Measurements from ENCODE around the gene JOSD1. TPM values are rescaled to one million over a fixed set of nuclear protein-coding genes. Genes with fewer than 3 reads are reported as not detected.

JOSD1 gene
- polyA plus RNA-seq, 1 donor: 30.9 TPM

DNA sequence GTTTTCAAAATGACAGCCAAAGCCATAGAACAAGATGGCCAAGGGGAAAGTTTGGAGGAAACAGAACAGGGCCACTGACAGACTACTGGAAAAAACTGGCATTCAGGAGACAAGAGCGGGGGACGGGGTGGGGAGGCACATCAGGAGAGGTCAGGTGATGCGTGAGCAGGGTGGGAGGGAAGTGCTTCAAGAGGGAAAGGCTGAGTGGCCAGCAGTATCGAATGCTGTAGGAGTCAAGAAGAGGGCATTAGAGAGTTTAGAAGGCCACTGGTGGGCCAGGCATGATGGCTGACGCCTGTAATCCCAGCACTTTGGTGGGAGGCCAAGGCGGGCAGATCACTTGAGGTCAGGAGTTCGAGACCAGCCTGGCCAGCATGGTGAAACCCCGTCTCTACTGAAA is 13.2 kb upstream of the JOSD1 start:
- no peak for DNase-seq (ENCODE audit: low read depth)

DNA sequence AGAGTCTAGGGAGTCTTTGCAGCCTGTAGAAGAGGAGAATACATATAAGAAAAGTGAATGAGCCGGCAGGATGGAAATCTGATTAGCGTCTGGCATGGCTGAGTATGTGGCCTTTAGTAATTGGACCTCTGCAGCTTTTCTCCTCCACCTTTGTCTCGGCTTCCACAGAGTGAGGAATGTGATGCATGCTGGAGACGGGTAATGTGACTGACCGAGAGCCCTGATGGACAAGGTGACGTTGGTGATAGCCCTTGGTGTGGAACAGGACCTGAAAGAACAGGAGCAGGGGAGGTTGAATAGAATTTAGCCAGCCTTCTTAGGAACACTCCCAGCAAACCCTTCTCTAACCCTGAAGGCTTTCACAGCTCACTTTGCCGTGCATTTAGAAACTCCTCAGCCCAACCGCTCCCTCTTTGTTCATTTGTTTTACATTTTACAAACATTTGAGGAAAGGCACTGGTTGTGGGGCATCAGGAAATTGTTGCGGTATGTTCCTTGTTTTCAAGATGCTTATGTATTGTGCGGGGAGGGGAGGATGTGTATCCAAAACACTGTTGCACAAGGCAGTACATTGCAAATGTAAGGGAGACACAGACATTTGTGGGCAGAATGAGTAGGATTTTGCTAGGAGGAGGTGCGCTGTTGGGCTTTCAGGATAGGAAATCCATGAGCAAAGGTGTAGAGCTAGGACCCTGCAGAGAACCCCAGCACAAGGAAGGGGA is 11.9 kb upstream of the JOSD1 start:
- no peak for DNase-seq (ENCODE audit: low read depth)

DNA sequence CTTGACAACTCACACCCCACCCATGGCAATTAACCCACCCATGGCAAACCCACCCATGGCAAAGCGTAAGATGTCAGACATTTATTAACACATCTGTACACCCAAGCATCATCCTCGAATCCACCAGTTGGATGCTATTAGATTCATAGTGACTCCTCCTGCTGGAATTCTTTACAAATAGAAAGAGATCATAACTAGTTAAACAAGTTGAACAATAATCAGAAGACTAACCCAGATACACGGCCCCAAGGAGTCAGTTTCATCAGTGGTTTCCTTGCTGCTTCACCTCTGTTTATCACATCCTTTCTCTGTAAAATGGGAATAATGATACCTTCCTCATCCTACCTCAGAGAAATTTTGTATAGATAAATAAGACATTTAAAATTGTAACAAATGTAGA is 10.1 kb upstream of the JOSD1 start:
- DNase-seq (ENCODE audit: low read depth): no peak

DNA sequence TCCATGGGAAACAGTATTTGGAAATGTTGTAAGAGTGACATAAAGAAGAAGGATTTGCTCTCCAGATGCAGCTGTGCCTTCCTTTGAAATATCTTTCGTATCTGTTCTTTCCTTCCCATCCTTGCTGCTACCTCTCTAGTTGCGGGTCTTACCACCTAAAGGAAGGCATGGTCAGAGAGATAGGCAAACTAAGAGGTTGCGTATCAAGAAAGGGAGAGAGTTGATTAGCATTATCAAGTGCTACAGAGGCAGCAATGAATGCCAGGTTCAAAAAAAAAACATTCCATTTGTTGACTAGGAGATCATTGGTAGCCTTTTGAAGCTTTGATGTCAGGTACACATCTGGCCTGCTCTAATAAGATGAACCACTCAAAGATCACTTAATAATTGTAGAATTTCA is 9.6 kb upstream of the JOSD1 start:
- DNase-seq (ENCODE audit: low read depth): no peak

DNA sequence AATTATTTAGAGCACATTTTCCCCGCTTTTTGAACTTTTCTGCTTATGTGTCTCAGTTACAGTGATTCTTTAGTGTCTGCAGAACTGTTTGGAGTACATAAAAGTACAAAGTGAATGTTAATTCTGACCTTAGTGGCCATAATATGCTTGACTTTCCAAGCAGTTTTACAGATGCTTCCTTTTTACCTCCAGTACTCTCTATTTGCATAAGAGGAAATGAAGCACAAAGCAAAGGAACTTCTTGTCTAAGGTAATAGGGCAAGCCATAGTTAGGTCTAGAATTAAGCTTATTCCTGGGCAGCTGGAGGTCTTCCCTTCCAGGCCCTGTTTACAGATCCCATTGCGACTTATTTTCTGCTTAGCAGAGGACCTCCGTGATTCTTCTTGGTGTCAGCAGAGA is 8.6 kb upstream of the JOSD1 start:
- no peak for DNase-seq (ENCODE audit: low read depth)

DNA sequence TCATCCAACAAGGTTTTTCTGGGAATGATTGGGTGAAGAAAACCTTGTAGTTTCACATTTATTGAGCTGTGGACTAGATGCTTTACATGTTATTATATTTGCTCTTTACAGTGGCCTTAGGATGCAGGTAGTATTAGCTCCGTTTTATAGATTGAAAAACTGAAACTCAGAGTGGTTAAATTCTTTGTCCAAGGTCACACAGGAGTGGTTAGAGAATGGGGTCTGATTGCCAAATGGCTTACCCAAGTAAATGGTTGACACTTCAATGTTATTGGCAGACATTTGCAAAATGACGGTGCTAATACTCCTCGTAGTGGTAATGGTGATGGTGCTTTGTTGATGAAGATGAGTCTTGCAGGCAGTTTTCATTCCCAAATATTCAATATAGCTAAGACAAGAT is 7.2 kb upstream of the JOSD1 start:
- DNase-seq (ENCODE audit: low read depth): no peak

DNA sequence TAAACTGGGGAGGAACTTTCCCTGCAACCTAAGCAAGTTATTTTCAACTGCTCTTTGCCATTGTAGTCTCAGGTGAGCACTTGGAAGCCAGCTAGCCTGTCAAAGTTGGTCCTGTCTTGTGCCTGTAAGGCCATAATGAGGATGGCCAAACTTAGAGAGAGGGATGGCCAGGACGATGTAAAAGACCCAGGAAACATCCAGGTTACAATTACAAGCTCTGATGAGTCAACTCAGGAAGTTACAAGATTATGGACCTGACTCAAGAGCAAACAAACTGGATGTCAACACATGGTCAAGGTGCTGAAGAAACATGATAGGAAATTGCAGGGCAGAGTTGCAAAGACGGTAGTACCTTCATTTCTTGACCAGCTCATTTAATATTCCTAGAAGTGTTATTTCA is 6.6 kb upstream of the JOSD1 start:
- DNase-seq (ENCODE audit: low read depth): no peak

DNA sequence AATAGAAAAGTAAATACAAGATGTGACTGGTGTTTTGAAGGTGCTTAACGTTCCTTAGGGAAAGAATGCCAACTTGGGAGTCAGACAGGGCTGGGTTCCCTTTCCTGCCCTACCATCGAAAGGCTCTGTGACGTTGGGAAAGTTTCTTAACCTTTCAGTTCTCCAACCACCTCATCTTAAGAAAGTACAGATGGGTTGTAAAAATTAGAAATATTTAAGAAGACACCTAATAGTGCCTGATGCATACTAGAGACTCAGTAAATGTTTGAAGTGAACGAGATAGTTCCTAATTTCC is 6.1 kb upstream of the JOSD1 start:
- DNase-seq (ENCODE audit: low read depth): no peak

DNA sequence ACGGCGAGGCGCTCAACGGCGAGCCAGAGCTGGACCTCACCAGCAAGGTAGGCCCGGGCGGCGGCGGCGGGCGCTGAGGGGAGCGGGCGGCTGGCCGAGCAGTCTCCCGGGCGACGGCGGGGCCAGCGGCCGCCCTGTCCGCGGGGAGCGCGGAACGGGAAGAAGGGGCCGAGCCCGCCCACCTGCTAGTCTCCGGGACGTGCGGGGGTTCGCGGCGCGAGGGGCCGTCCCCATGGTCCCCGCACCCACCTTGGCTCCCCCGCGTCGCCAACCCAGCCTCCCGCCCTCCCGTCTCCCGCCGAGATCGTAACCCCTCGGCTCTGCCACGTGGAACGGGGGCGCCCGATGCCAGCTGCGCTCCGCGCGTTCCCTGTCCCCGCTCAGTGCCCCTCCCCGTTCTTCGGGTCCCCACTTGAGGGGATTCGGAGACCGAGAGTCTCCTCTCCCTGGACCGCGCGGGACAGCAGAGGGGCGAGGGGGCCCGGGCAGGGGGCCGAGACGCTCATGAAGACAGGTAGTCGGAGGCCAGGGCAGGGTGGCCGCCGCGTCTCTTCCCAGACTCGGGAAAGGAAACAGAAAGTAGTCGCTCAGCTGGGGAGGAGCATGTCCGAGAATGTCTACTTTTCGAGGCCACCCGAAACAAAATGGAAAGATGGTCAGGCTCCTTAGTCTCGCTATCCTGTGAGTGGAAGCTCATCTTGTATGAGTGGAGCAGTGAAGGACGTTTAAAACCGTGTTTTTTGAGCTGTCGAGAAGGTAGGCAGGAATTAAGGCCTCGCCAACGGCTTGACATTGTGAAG is 5.6 kb upstream of the JOSD1 start:
- DNase-seq (ENCODE audit: low read depth): no peak

DNA sequence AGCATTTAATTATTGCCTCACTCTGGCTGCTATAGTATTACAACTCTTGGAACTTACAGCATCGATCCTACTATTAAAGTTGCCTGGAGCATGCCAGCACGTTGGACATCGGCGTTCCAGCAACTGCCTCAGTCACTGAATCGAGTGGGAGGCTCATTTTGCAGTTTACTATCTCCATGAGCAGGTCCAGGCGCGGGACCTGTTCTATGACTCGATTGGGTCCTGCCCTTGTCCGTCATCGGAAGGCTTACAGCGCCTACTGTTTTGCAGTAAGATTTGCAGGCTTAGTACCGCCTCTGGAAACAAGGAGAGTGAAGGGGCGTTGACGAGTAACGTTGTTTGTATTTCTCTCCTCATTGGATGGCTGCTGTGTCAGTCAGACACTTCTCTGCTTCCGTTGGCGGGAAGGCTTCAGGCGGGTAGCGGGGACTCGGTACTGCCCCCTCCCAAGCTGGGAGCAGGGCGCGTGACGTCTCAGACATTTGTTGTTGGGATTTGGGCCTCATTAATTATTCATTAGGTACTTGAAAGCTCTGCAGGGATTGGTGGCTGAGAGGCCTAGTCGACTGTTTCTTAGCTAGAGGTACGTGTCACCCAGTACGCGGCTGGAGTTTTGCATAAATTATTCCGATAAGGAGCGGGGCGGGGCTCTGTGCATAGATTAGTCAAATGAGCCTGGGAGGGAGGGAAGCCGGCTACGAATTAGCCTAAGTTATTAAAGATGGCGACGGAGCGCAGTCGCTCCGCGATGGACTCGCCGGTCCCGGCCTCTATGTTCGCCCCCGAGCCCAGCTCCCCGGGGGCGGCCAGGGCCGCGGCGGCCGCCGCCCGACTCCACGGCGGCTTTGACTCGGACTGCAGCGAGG is 4.7 kb upstream of the JOSD1 start, which contains the start of gene GTPBP1:
GTPBP1 (plus strand) TSS at position 710 of the 866 bp plus-strand sequence; CDS start at position 722, 12 bp downstream.
- peak; percentile 100 for DNase-seq (ENCODE audit: low read depth)

DNA sequence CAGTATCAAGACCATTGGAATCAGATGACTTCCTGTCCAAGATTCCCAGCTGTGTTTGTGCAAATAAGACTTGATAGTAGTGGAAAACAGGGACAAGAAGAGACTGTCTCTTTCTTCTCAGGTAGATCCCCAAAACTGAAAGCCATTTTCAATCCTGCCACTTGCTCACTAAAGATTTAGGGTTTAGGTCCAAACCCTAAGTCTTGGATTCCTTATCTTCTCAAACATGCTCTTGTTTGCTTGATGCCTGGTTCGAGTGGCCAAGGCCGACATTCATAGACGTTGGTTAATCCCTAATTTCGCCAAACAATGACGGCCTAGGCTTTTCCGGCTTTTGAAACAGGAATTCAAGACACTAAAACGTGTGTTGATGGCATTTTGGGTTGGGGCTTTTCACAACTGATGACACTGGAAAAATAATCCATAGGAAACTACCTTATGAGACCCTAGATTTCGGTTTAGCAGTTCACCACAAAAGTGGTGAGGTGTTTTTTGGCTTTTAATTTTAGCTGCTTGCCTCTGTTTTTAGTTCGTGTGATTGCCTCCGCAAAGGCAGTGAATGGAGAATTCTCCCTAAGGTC is 4.0 kb upstream of the JOSD1 start:
- DNase-seq (ENCODE audit: low read depth): no peak

DNA sequence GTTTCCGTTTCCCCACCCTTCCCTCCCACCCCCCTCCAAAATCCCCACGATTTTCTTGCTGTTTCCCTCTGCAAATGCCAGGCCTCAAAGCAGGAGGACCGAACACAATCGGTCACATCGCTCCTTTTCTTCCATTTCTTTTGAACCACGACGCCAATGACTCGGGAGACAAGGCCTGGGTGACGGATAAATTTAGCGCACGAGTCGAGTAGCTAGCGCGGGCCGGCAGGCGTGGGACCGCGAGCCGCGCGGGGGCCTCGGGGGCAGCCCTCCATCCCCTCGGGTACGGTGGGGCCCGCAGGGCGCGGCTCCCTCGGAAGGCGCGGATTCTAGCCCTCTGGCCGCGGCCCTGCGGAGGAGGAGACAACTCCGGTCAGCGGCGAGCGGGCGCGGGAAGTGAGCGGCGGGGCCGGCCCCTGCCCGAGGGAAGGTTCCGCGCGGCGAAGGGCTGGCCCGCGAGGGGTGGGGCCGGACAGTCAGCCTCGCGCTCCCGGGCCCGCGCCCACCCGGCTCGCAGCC is 414 bp downstream of the JOSD1 start:
- no peak for DNase-seq (ENCODE audit: low read depth)

DNA sequence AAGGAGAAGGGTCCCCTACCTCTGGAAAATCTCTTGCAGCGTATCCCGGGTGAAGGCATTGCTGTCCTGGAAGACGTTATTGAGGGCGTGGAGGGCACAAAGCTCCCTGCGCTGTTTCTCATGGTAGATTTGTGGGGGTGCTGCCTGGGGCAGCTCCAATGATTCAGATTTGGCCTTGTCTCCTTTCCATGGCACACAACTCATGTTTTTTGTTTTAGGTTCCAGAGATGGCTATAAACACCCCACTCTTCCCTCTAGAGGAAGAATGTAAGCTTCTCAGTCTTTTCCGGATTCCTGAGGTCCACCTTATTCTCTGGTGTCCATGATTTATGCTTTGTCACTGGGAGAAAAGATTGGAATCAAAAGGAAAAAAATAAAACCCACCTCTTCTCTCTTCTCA is 959 bp downstream of the JOSD1 start:
- DNase-seq (ENCODE audit: low read depth): no peak

DNA sequence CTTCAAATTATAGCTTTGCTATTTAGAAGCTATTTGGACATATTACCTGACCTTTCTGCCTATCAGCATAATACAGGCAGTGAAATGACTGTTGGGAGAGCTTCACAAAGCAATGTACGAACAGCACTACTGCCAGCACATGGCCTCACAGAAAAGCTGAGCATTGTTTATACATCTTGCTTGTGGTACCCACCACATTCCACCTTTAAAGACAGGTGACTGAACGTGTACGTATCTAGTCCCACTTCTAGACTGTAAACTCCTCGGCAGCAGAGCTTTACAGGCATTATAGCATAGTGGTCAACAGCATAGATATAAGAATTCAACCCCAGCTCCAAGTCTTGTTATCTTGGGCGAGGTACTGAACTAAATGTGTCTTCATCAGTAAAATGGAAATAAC is 1.6 kb downstream of the JOSD1 start:
- DNase-seq (ENCODE audit: low read depth): no peak

DNA sequence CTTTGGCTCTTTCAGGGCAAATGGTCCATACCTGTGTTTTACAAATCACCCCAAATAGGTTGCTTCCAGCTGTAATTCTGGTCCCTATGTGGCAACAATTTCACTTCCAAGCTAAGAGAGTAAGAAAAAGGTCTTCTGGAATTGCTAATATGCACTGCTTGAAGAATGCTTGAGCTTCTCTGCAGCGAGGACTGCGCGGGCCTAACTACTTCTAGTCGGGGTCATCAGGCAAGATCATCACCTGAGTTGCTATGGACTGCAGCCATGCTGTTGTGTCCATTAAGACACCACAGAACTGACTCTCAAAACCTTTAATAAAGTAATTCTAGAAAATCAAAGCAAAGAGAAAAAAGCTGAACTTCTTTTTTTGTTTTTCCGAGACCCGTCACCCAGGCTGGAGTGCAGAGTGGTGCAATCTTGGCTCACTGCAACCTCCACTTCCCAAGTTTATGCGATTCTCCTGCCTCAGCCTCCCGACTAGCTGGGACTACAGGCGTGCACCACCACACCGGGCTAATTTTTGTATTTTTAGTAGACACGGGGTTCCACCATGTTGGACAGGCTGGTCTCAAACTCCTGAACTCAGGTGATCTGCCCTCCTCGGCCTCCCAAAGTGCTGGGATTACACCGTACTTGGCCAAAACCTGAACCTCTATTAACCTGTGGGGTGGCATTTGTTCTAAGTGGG is 2.2 kb downstream of the JOSD1 start:
- DNase-seq (ENCODE audit: low read depth): no peak

DNA sequence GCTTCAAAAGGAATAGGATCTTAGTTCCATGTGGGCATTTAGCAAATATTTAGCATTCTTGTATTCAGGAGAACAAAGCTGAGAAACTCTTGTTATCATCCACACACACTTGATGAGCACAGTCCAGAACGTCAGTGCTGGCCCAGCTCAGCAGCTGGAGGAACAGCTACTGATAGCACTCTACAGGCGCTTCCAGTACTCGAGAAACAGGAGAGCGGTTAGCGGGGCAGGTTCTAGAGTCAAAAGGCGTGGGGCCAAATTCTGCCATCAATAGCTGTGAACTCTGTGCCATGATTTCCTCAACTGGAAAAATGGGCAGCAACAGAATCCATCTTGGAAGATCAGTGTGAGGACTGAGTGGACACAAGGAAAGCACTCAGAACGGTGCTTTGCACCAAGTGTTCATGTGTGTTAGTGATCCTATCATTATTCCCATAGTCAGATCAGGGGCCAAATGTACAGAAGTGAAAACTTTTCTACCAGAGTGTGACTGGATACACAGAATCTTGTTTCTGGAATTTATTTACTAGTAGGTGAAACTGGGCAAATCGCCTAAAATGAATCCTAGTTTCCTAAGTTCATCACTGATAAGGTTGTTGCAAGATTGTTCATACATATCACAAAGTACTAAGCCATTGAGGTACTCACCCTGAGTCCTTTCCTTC is 3.2 kb downstream of the JOSD1 start:
- no peak for DNase-seq (ENCODE audit: low read depth)

DNA sequence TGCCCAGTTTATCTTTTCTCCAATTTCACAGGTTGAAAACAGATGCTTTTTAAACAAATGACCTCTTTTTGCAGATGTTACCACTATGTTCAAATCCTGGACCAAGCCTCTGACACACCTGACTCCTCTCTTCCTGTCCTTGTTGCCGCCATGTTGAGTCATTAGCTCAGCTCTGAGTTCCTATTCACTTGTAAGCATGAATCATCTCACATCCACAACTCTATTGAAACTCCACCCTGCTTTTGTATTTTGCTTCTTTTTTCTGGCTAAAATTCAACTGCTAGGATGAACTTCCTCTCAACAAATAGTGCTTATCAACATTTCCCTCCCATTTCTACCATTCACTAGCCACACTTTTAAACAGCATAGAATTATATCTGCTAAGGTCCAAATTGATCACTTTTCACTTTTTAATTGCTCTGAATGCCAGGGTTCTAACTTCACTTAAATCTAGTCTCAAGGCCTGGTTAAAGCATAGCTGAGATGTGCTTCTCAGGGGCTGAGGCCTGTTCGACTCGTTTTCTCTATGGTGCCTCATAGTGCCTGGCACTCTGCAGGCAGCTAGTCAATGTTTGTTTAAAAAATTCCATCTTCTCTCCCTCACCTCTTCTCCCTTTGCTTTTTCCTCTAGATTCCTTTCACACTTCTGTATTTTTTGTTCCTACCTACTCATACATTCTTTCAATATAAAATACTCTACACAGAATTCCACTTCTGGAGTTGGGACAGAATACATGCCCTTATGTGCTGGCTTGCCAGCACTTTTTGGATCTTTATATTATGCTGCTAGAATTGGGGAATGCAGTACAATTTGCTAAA is 3.9 kb downstream of the JOSD1 start:
- no peak for DNase-seq (ENCODE audit: low read depth)

DNA sequence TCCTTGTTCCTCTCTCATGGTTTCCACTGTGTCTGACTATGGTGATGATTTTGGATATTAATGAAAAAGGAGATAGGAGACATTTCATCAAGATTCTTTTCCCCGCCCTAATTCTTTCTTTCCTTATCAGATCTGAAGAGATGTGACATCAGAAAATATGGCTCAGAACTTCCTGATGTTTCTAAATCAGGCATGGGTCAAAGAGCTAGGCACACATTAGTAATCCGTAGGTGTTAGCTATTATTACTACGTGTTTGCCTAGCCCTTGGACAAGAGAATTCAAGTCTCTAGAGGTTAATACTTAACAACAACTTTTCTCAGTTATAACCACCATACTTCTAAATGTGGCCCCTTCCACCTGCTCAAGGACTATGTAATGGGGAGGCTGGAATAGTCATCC is 5.8 kb downstream of the JOSD1 start:
- no peak for DNase-seq (ENCODE audit: low read depth)

DNA sequence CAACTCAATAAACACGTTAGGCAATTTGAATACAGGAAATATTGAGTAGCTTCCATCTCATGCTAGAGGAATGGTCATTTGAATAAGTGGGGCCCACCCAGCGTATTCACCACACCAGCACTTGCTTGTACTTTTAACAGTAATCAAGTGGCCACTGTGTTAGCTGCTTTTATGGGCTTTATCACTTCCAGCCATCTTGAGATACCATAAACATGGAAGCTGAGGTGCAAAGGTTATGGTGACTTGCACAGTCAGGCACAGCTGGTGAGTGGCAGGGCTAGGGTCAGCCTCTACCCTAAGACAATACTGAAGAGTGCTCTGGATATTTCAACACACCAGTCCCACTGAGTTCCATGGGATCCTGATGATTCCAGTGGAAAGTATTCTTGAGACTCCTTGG is 6.7 kb downstream of the JOSD1 start:
- no peak for DNase-seq (ENCODE audit: low read depth)

DNA sequence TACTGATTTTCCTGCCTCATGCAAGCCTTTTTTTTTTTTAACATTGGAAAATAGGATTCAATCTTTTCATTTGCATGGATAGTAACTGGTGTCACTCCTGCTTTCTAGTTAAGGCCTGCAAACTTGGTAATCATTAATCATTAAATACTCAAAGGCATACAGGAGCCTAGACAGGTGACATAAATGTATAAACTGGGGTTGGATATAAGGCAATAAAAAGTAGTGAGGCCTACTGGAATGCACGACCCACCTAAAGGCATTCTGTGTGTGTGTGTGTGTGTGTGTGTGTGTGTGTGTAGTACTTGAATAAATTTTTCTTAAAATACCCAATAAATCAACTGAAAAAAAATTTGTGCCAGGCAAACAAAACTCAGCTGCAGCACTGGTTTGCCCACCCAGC is 11.1 kb downstream of the JOSD1 start:
- no peak for DNase-seq (ENCODE audit: low read depth)
